ENCODE measurements around the gene FBRSL1. TPM values are rescaled to one million over a fixed set of nuclear protein-coding genes. Genes with fewer than 3 reads are reported as not detected.

Gene FBRSL1
- total and polyA plus RNA-seq, 4 donors, result 2.5 to 35.5 (median 5.6) TPM

- 96% methylated on average over 16 of the region's 16 CpGs for WGBS
- Histone ChIP-seq H3K4me3 (ENCODE audit: low read depth in 1 of 3, low read length in 3 of 3) (no peak overlapping the region), H3K27me3 (ENCODE audit: control insufficient read depth in 4 of 4, insufficient read depth in 4 of 4, low read length in 3 of 4) (no peaks in the 10 kb centered on the region), H3K9me3 (ENCODE audit: control insufficient read depth in 4 of 4, low read length in 3 of 4) (no peaks in the 10 kb centered on the region), H3K27ac (ENCODE audit: low read depth in 1 of 2, low read length in 2 of 2) (no peak overlapping the region), H3K36me3 (ENCODE audit: control insufficient read depth in 4 of 4, insufficient read depth in 3 of 4, low read depth in 1 of 4, low read length in 3 of 4) (peaks cover 0 to 3% (median 1%) of the 10 kb centered on the region in 4 donors), H3K4me1 (ENCODE audit: control insufficient read depth in 4 of 4, insufficient read depth in 4 of 4, low read length in 3 of 4) (peaks cover 10 to 18% (median 14%) of the 10 kb centered on the region in 4 donors), H3K9ac (ENCODE audit: low read depth in 1 of 2, low read length in 2 of 2) (no peak overlapping the region)
- TF ChIP-seq GABPA (IDR thresholded peaks at IDR 0.05 in 1 of 2, conservative IDR thresholded peaks at IDR 0.05 in 1 of 2) (no peak), ATF3 (IDR thresholded peaks at IDR 0.05) (no peak), SP1 (IDR thresholded peaks at IDR 0.05) (no peak), HNF4G (IDR thresholded peaks at IDR 0.05) (no peak), RXRA (IDR thresholded peaks at IDR 0.05) (no peak), FOXA1 (IDR thresholded peaks at IDR 0.05) (no peak), CTCF (IDR thresholded peaks at IDR 0.05; ENCODE audit: low read depth, low read length, missing input control) (no peak), FOXA2 (IDR thresholded peaks at IDR 0.05) (no peak), RAD21 (IDR thresholded peaks at IDR 0.05) (no peak), ZBTB33 (IDR thresholded peaks at IDR 0.05) (no peak), YY1 (IDR thresholded peaks at IDR 0.05) (no peak), HNF4A (conservative IDR thresholded peaks at IDR 0.05) (no peak), JUND (IDR thresholded peaks at IDR 0.05) (no peak), EGR1 (IDR thresholded peaks at IDR 0.05; ENCODE audit: low read depth in 2 of 2) (no peak), TAF1 (conservative IDR thresholded peaks at IDR 0.05) (no peak), REST (IDR thresholded peaks at IDR 0.05) (no peak), NR2F2 (IDR thresholded peaks at IDR 0.05) (no peak), MAX (IDR thresholded peaks at IDR 0.05) (no peak)
- DNase-seq (ENCODE audit: low spot score), result no peak
These were observed 66.3 kb downstream of the FBRSL1 start for GRCh38 chr12:132556216-132556615.

All from liver (tissue), 9 donors.